Measurements from ENCODE around the gene GRIP1. TPM values are rescaled to one million over a fixed set of nuclear protein-coding genes. Genes with fewer than 3 reads are reported as not detected.

The GRIP1 gene
- total and polyA plus RNA-seq, 2 donors from 2014 or later, result 3.9 to 18.4 TPM

GRCh38 chr12:66301944-66302826, 376.7 kb downstream of the GRIP1 start, which contains the start of gene HELB:
Gene HELB (plus strand): TSS chr12:66302493. CDS start chr12:66302604, 111 bp downstream.
- peak within 1 kb of the TSS; percentile 83 to 97 (median 95) for H3K9ac ChIP-seq (ENCODE audit: low read length in 3 of 3)
- no peaks in the 10 kb centered on the region for H3K9me3 ChIP-seq (ENCODE audit: control insufficient read depth in 2 of 3, insufficient read depth in 1 of 3, low read length in 3 of 3)
- FAIRE-seq, result peak; percentile 74
- peak within 1 kb of the TSS; percentile 92 to 100 (median 96) for H3K4me3 ChIP-seq (ENCODE audit: low read length in 3 of 3)
- intact Hi-C loops (cut with DNase I), result no loop called here
- DNase-seq, result peak; percentile 98 to 99 (median 98)
- no peak for TF ChIP-seq CTCF (IDR thresholded peaks at IDR 0.05; ENCODE audit: borderline replicate concordance, extremely low read depth, insufficient read depth)
- H3K27me3 ChIP-seq (ENCODE audit: control insufficient read depth, insufficient read depth, low read length), result no peaks in the 10 kb centered on the region
- peaks cover 0 to 4% (median 0%) of the 10 kb centered on the region in 3 donors for H3K36me3 ChIP-seq (ENCODE audit: control insufficient read depth in 2 of 3, insufficient read depth in 3 of 3, low read length in 3 of 3)
- H3K27ac ChIP-seq (ENCODE audit: low read depth in 2 of 2, low read length in 2 of 2), result peak within 1 kb of the TSS; percentile 59 to 84
- H3K4me1 ChIP-seq (ENCODE audit: control insufficient read depth in 2 of 3, insufficient read depth in 2 of 3, low read depth in 1 of 3, low read length in 3 of 3), result peaks cover 0 to 4% (median 0%) of the 10 kb centered on the region in 3 donors

GRCh38 chr12:66297923-66298322, 381.0 kb downstream of the GRIP1 start:
- Histone ChIP-seq H3K36me3 (ENCODE audit: control insufficient read depth in 2 of 3, insufficient read depth in 3 of 3, low read length in 3 of 3) (no peaks in the 10 kb centered on the region), H3K27ac (ENCODE audit: low read depth in 2 of 2, low read length in 2 of 2) (no peak overlapping the region), H3K27me3 (ENCODE audit: control insufficient read depth, insufficient read depth, low read length) (no peaks in the 10 kb centered on the region), H3K9me3 (ENCODE audit: control insufficient read depth in 2 of 3, insufficient read depth in 1 of 3, low read length in 3 of 3) (no peaks in the 10 kb centered on the region), H3K4me1 (ENCODE audit: control insufficient read depth in 2 of 3, insufficient read depth in 2 of 3, low read depth in 1 of 3, low read length in 3 of 3) (no peaks in the 10 kb centered on the region), H3K4me3 (ENCODE audit: low read length in 3 of 3) (no peak overlapping the region), H3K9ac (ENCODE audit: low read length in 3 of 3) (no peak overlapping the region)
- TF ChIP-seq CTCF (IDR thresholded peaks at IDR 0.05; ENCODE audit: borderline replicate concordance, extremely low read depth, insufficient read depth), result no peak
- intact Hi-C loops (cut with DNase I), result no loop called here
- no peak for DNase-seq
- FAIRE-seq, result peak; percentile 8
